ENCODE measurements around the gene VASH1.

GRCh38 chr14:76713121-76713520 is 48.1 kb upstream of the VASH1 start:
- TF ChIP-seq CTCF (IDR thresholded peaks at IDR 0.05) (no peak), GABPA (IDR thresholded peaks at IDR 0.05; ENCODE audit: low read depth) (no peak), POLR2AphosphoS5 (IDR thresholded peaks at IDR 0.05; ENCODE audit: low read depth, low read length) (no peak), GATA2 (CRISPR knock-in tag; IDR thresholded peaks at IDR 0.05) (no peak), FOXJ3 (CRISPR knock-in tag; IDR thresholded peaks at IDR 0.05) (no peak), NRF1 (IDR thresholded peaks at IDR 0.05; ENCODE audit: low read depth, low read length) (no peak), RCOR1 (IDR thresholded peaks at IDR 0.05; ENCODE audit: low read length) (no peak), RFX5 (IDR thresholded peaks at IDR 0.05; ENCODE audit: low read length) (no peak), EP300 (IDR thresholded peaks at IDR 0.05; ENCODE audit: borderline replicate concordance in 1 of 2, low read depth in 1 of 2, low read length in 1 of 2) (no peak)

Data from SK-N-SH (cell line).